ENCODE data around the gene ANO4.

Gene ANO4

DNA sequence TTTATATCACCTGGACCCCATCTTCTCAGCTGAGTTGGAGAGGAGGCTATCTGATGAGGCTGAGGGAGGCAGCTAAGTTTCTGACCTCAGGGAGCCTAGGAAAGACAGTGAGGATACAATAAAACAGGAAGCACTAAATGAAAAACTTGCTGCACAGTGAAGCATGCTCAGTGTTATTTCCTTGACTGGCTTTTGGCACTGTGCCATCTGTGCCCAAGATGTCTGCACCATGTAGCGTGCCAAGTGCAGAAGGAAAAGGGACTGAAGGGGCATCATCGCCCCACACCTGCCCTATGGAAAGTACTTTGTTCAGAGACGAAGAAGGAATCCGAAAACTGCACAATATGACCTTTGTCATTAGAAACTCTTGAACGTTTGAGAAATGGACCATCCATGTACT, 102.7 kb downstream of the ANO4 start:
- Histone ChIP-seq H3K27me3 (ENCODE audit: insufficient read depth, poor library complexity, severe bottlenecking) (no peaks in the 10 kb centered on the region), H3K4me3 (replicated peaks; ENCODE audit: insufficient read depth, low read length) (no peak overlapping the region), H3K27ac (replicated peaks) (no peak overlapping the region)
- DNase-seq (ENCODE audit: low read depth in 1 of 2, low spot score in 1 of 2): no peak
- TF ChIP-seq, protein P1, sequence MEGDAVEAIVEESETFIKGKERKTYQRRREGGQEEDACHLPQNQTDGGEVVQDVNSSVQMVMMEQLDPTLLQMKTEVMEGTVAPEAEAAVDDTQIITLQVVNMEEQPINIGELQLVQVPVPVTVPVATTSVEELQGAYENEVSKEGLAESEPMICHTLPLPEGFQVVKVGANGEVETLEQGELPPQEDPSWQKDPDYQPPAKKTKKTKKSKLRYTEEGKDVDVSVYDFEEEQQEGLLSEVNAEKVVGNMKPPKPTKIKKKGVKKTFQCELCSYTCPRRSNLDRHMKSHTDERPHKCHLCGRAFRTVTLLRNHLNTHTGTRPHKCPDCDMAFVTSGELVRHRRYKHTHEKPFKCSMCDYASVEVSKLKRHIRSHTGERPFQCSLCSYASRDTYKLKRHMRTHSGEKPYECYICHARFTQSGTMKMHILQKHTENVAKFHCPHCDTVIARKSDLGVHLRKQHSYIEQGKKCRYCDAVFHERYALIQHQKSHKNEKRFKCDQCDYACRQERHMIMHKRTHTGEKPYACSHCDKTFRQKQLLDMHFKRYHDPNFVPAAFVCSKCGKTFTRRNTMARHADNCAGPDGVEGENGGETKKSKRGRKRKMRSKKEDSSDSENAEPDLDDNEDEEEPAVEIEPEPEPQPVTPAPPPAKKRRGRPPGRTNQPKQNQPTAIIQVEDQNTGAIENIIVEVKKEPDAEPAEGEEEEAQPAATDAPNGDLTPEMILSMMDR (IDR thresholded peaks at IDR 0.05; ENCODE audit: insufficient read depth, low read length): no peak
- TF ChIP-seq, protein P2, sequence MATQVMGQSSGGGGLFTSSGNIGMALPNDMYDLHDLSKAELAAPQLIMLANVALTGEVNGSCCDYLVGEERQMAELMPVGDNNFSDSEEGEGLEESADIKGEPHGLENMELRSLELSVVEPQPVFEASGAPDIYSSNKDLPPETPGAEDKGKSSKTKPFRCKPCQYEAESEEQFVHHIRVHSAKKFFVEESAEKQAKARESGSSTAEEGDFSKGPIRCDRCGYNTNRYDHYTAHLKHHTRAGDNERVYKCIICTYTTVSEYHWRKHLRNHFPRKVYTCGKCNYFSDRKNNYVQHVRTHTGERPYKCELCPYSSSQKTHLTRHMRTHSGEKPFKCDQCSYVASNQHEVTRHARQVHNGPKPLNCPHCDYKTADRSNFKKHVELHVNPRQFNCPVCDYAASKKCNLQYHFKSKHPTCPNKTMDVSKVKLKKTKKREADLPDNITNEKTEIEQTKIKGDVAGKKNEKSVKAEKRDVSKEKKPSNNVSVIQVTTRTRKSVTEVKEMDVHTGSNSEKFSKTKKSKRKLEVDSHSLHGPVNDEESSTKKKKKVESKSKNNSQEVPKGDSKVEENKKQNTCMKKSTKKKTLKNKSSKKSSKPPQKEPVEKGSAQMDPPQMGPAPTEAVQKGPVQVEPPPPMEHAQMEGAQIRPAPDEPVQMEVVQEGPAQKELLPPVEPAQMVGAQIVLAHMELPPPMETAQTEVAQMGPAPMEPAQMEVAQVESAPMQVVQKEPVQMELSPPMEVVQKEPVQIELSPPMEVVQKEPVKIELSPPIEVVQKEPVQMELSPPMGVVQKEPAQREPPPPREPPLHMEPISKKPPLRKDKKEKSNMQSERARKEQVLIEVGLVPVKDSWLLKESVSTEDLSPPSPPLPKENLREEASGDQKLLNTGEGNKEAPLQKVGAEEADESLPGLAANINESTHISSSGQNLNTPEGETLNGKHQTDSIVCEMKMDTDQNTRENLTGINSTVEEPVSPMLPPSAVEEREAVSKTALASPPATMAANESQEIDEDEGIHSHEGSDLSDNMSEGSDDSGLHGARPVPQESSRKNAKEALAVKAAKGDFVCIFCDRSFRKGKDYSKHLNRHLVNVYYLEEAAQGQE (IDR thresholded peaks at IDR 0.05; ENCODE audit: insufficient replicate concordance, low read depth): no peak
- no peak for TF ChIP-seq SPI1 (IDR thresholded peaks at IDR 0.05; ENCODE audit: borderline replicate concordance, low read depth)
- TF ChIP-seq POLR2AphosphoS5 (IDR thresholded peaks at IDR 0.05; ENCODE audit: low read depth): no peak
- no peak for TF ChIP-seq GABPA (IDR thresholded peaks at IDR 0.05; ENCODE audit: low read depth)

DNA sequence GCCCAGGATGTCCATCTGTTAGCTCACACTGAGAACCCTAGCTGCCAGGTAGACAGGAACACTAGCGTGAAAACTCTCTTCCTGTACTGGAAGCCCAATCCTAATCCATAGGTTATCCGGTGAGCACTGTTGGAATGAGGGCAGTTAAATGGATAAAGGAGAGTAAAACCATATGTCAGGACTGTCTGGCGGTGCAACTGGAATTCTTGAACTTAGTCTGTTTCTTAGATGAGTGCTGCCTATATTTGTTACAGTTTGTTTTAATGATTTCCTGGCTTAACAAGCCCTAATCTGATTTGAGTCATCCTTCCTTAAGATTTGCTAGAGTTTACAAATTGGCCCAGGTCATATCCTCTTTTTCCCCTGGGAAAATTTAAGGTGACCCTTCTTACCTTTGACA, 104.7 kb downstream of the ANO4 start:
- H3K27me3 ChIP-seq (ENCODE audit: insufficient read depth, poor library complexity, severe bottlenecking): no peaks in the 10 kb centered on the region
- no peak for DNase-seq (ENCODE audit: low read depth in 1 of 2, low spot score in 1 of 2)
- TF ChIP-seq POLR2AphosphoS5 (IDR thresholded peaks at IDR 0.05; ENCODE audit: low read depth) (no peak), SPI1 (IDR thresholded peaks at IDR 0.05; ENCODE audit: borderline replicate concordance, low read depth) (no peak), GABPA (IDR thresholded peaks at IDR 0.05; ENCODE audit: low read depth) (no peak)
- TF ChIP-seq, protein P2 (IDR thresholded peaks at IDR 0.05; ENCODE audit: insufficient replicate concordance, low read depth): no peak
- TF ChIP-seq, protein P1 (IDR thresholded peaks at IDR 0.05; ENCODE audit: insufficient read depth, low read length): no peak
- no peak overlapping the region for H3K4me3 ChIP-seq (replicated peaks; ENCODE audit: insufficient read depth, low read length)
- H3K27ac ChIP-seq (replicated peaks): no peak overlapping the region

DNA sequence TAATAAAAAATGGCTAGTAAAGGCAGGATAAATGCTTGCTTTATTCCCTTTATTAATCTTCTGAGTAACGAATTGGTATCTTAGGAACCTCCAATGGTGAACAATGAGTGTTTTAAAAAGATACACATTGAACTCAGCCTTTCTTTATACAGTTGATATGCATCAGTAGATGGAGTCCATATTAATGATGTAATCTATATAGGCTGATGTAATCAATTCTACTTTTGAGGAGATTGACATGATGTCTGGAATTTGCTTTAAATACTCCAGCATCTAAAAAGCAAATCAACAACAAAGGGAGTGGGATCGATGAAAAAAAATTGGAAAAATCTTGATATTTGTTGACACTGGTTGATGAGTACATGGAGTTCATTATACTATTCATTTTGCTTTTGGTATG, 106.2 kb downstream of the ANO4 start:
- Histone ChIP-seq H3K27me3 (ENCODE audit: insufficient read depth, poor library complexity, severe bottlenecking) (no peaks in the 10 kb centered on the region), H3K4me3 (replicated peaks; ENCODE audit: insufficient read depth, low read length) (no peak overlapping the region), H3K27ac (replicated peaks) (no peak overlapping the region)
- TF ChIP-seq POLR2AphosphoS5 (IDR thresholded peaks at IDR 0.05; ENCODE audit: low read depth) (no peak), SPI1 (IDR thresholded peaks at IDR 0.05; ENCODE audit: borderline replicate concordance, low read depth) (no peak), GABPA (IDR thresholded peaks at IDR 0.05; ENCODE audit: low read depth) (no peak)
- TF ChIP-seq, protein P1 (IDR thresholded peaks at IDR 0.05; ENCODE audit: insufficient read depth, low read length): no peak
- TF ChIP-seq, protein P2 (IDR thresholded peaks at IDR 0.05; ENCODE audit: insufficient replicate concordance, low read depth): no peak
- DNase-seq (ENCODE audit: low read depth in 1 of 2, low spot score in 1 of 2): no peak

Measured in HL-60 (cell line).